ENCODE data around the gene MAGEH1.
"Not testable (repeated sequence)": the region's sequence is repeated elsewhere in the genome, so short reads cannot be mapped to it uniquely, and the experiment has no call there.

Gene MAGEH1

DNA sequence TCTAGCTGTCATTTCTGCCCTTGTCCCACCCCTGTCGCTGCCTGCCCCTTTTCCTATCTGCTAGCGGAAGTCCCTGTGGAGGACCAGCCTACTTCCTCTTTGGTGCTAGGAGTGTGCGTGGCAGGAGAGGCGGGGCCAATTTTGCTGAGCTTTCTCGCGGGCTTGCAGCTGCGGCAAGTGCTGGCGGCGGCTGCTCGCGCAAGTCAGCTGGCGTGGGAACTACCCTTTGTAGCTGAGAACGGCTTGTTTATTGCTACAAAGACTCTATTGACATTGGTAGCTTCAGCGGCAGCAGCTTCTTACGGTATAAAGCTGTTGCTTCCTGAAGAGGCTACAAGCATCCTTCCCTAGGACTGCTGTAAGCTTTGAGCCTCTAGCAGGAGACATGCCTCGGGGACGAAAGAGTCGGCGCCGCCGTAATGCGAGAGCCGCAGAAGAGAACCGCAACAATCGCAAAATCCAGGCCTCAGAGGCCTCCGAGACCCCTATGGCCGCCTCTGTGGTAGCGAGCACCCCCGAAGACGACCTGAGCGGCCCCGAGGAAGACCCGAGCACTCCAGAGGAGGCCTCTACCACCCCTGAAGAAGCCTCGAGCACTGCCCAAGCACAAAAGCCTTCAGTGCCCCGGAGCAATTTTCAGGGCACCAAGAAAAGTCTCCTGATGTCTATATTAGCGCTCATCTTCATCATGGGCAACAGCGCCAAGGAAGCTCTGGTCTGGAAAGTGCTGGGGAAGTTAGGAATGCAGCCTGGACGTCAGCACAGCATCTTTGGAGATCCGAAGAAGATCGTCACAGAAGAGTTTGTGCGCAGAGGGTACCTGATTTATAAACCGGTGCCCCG lies at the start of gene MAGEH1:
MAGEH1 (plus strand) TSS at position 138 of the 843 bp plus-strand sequence; CDS start at position 386, 248 bp downstream.
- peak within 1 kb of the TSS; percentile 69 for H3K4me2 ChIP-seq
- no peaks in the 10 kb centered on the region for H3K4me1 ChIP-seq
- peak within 1 kb of the TSS; percentile 83 for H3K9ac ChIP-seq
- H3K4me3 ChIP-seq = peak within 1 kb of the TSS; percentile 75
- peaks cover 40% of the 10 kb centered on the region for H3K27me3 ChIP-seq
- no peaks in the 10 kb centered on the region; the same call in 1 of the 2 replicates for H4K20me1 ChIP-seq
- H3K9me3 ChIP-seq = no peaks in the 10 kb centered on the region
- H3K36me3 ChIP-seq = no peaks in the 10 kb centered on the region
- TF ChIP-seq Cebpa-rat (IDR thresholded peaks at IDR 0.05) = no peak
- H3K27ac ChIP-seq = peak within 1 kb of the TSS; percentile 75

DNA sequence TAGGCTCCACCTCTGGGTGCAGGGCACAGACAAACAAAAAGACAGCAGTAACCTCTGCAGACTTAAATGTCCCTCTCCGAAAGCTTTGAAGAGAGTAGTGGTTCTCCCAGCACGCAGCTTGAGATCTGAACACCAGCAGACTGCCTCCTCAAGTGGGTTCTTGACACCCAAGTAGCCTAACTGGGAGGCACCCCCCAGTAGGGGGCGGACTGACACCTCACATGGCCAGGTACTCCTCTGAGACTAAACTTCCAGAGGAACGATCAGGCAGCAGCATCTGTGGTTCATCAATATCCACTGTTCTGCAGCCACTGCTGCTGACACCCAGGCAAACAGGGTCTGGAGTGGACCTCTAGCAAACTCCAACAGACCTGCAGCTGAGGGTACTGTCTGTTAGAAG lies 24.8 kb upstream of the MAGEH1 start:
- H4K20me1 ChIP-seq, H3K9ac ChIP-seq, H3K4me2 ChIP-seq, H3K4me1 ChIP-seq, H3K27ac ChIP-seq, H3K36me3 ChIP-seq, H3K9me3 ChIP-seq, H3K4me3 ChIP-seq, H3K27me3 ChIP-seq: not testable (repeated sequence)

- peaks cover 79% of the 10 kb centered on the region for H3K27me3 ChIP-seq
- not testable (repeated sequence) for H3K9ac ChIP-seq, H3K27ac ChIP-seq, H3K4me1 ChIP-seq, H3K36me3 ChIP-seq, H3K4me2 ChIP-seq, H3K9me3 ChIP-seq, H3K4me3 ChIP-seq, H4K20me1 ChIP-seq
Observed at GRCh38 chrX:55443468-55443867, 8.5 kb upstream of the MAGEH1 start.

- H3K27ac ChIP-seq = no peak overlapping the region
- H3K4me2 ChIP-seq = no peak overlapping the region
- TF ChIP-seq Cebpa-rat (IDR thresholded peaks at IDR 0.05) = no peak
- peaks cover 52% of the 10 kb centered on the region for H3K27me3 ChIP-seq
- H3K9me3 ChIP-seq = no peaks in the 10 kb centered on the region
- no peaks in the 10 kb centered on the region for H3K36me3 ChIP-seq
- H3K9ac ChIP-seq = no peak overlapping the region
- H4K20me1 ChIP-seq = no peaks in the 10 kb centered on the region; the same call in 1 of the 2 replicates
- H3K4me3 ChIP-seq = no peak overlapping the region
- no peaks in the 10 kb centered on the region for H3K4me1 ChIP-seq
Observed at GRCh38 chrX:55450259-55450658, 1.7 kb upstream of the MAGEH1 start.

- Histone ChIP-seq H3K36me3 (no peaks in the 10 kb centered on the region), H3K27me3 (peaks cover 49% of the 10 kb centered on the region), H3K9me3 (no peaks in the 10 kb centered on the region), H3K9ac (no peak overlapping the region), H3K27ac (no peak overlapping the region), H3K4me3 (peak overlapping the region; percentile 75), H4K20me1 (no peaks in the 10 kb centered on the region; the same call in 1 of the 2 replicates), H3K4me2 (peak overlapping the region; percentile 69), H3K4me1 (no peaks in the 10 kb centered on the region)
- TF ChIP-seq Cebpa-rat (IDR thresholded peaks at IDR 0.05) = no peak
Observed at GRCh38 chrX:55451141-55451540, 786 bp upstream of the MAGEH1 start.

DNA sequence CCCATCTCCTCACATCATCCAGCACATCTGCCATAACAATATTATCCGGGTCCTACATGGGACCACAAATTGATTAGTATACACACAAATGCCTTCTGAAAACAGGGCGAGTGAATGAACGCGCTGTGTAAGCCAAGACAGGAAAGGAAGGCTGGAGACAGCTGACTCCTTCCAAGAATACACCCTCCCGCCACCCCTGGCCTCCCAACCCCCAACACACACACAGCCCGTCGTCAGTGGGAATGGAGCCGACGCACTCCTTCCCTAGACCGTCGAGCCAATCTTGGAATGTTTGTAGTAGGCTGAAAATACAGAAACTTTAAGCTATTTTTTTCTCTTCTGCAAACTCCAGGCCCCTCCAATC lies 319 bp upstream of the MAGEH1 start:
- H3K9ac ChIP-seq = no peak overlapping the region
- no peak for TF ChIP-seq Cebpa-rat (IDR thresholded peaks at IDR 0.05)
- no peaks in the 10 kb centered on the region for H3K4me1 ChIP-seq
- no peaks in the 10 kb centered on the region for H3K9me3 ChIP-seq
- peaks cover 44% of the 10 kb centered on the region for H3K27me3 ChIP-seq
- H4K20me1 ChIP-seq = no peaks in the 10 kb centered on the region; the same call in 1 of the 2 replicates
- peak overlapping the region; percentile 69 for H3K4me2 ChIP-seq
- no peak overlapping the region for H3K27ac ChIP-seq
- peak overlapping the region; percentile 75 for H3K4me3 ChIP-seq
- no peaks in the 10 kb centered on the region for H3K36me3 ChIP-seq

DNA sequence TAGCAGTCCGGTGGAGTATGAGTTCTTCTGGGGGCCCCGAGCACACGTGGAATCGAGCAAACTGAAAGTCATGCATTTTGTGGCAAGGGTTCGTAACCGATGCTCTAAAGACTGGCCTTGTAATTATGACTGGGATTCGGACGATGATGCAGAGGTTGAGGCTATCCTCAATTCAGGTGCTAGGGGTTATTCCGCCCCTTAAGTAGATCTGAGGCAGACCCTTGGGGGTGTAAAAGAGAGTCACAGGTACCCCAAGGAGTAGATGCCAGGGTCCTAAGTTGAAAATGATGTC lies 852 bp downstream of the MAGEH1 start:
- peak overlapping the region; percentile 69 for H3K4me2 ChIP-seq
- no peak for TF ChIP-seq Cebpa-rat (IDR thresholded peaks at IDR 0.05)
- H3K27ac ChIP-seq = peak overlapping the region; percentile 75
- no peaks in the 10 kb centered on the region for H3K9me3 ChIP-seq
- H3K36me3 ChIP-seq = no peaks in the 10 kb centered on the region
- H3K4me3 ChIP-seq = peak overlapping the region; percentile 75
- H4K20me1 ChIP-seq = no peaks in the 10 kb centered on the region; the same call in 1 of the 2 replicates
- H3K4me1 ChIP-seq = no peaks in the 10 kb centered on the region
- H3K9ac ChIP-seq = peak overlapping the region; percentile 83
- H3K27me3 ChIP-seq = peaks cover 37% of the 10 kb centered on the region

DNA sequence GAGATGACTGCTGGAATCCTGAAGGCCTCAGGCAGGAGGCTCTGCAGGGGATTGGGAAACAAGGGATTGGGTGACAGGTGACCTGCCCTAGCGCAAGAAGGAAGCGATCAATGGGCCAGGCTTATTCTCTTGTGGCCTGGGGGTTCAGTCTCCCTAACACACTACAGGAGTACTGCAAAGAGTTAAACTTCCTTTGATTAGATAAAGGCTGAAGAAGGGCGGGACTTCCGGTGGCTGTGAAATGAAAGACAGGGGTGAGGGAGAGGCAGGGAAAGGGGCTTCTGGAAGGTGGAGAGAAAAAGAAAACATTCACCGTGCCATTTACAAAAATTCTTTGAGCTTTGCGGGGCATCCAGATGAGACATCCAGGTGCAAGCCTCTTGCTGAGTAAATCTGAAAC lies 3.8 kb downstream of the MAGEH1 start:
- not testable (repeated sequence) for H3K27ac ChIP-seq, H4K20me1 ChIP-seq, H3K36me3 ChIP-seq, H3K9me3 ChIP-seq, H3K4me1 ChIP-seq, H3K4me2 ChIP-seq, H3K9ac ChIP-seq, H3K4me3 ChIP-seq
- H3K27me3 ChIP-seq = peaks cover 23% of the 10 kb centered on the region

GRCh38 chrX:55459426-55459825 lies 7.5 kb downstream of the MAGEH1 start:
- H3K27me3 ChIP-seq, H3K4me3 ChIP-seq, H3K9ac ChIP-seq, H3K27ac ChIP-seq, H3K4me2 ChIP-seq, H4K20me1 ChIP-seq, H3K36me3 ChIP-seq, H3K9me3 ChIP-seq, H3K4me1 ChIP-seq: not testable (repeated sequence)

GRCh38 chrX:55459926-55460325 lies 8.0 kb downstream of the MAGEH1 start:
- H3K36me3 ChIP-seq, H3K9me3 ChIP-seq, H3K4me1 ChIP-seq, H3K4me2 ChIP-seq, H3K9ac ChIP-seq, H4K20me1 ChIP-seq, H3K4me3 ChIP-seq, H3K27me3 ChIP-seq, H3K27ac ChIP-seq: not testable (repeated sequence)

DNA sequence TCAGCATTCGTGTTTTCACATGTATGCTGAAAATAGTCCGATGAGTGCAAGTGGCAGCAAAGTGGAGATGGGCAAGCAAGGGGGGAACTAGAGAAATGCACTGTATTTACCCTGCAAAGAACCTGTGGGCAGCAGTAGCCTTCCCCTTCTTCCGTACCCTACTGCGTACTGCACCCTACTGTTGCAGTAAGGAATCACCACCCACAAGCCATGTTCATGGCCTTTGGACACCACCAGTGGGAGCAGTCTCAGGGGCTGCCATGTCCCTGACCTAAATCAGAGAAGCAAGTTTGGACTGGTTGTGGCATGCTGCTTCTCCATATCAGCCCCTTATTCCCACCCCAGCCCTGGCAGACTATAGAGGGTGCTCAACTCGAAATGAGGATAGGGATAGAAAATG lies 12.1 kb downstream of the MAGEH1 start:
- not testable (repeated sequence) for H3K4me2 ChIP-seq, H4K20me1 ChIP-seq, H3K27me3 ChIP-seq, H3K27ac ChIP-seq, H3K4me3 ChIP-seq, H3K9me3 ChIP-seq, H3K9ac ChIP-seq, H3K36me3 ChIP-seq, H3K4me1 ChIP-seq

GRCh38 chrX:55465108-55465507 lies 13.2 kb downstream of the MAGEH1 start:
- not testable (repeated sequence) for H3K9me3 ChIP-seq, H3K4me1 ChIP-seq, H3K36me3 ChIP-seq, H3K27me3 ChIP-seq, H3K4me2 ChIP-seq, H4K20me1 ChIP-seq, H3K4me3 ChIP-seq, H3K9ac ChIP-seq, H3K27ac ChIP-seq

GRCh38 chrX:55465791-55466190 lies 13.9 kb downstream of the MAGEH1 start:
- not testable (repeated sequence) for H3K27me3 ChIP-seq, H4K20me1 ChIP-seq, H3K27ac ChIP-seq, H3K4me3 ChIP-seq, H3K4me2 ChIP-seq, H3K9ac ChIP-seq, H3K36me3 ChIP-seq, H3K9me3 ChIP-seq, H3K4me1 ChIP-seq

GRCh38 chrX:55479956-55480355 lies 28.0 kb downstream of the MAGEH1 start:
- not testable (repeated sequence) for H3K9me3 ChIP-seq, H3K27ac ChIP-seq, H3K4me2 ChIP-seq, H4K20me1 ChIP-seq, H3K4me1 ChIP-seq, H3K36me3 ChIP-seq, H3K4me3 ChIP-seq, H3K9ac ChIP-seq
- peaks cover 45% of the 10 kb centered on the region for H3K27me3 ChIP-seq
